ENCODE results near the gene MYOZ3.

- TF ChIP-seq CTCF (conservative IDR thresholded peaks at IDR 0.05; ENCODE audit: low read length) (no peak), EZH2phosphoT487 (IDR thresholded peaks at IDR 0.05; ENCODE audit: borderline replicate concordance, low read depth, low read length) (no peak)
Observed at GRCh38 chr5:150650021-150651006, 10.7 kb upstream of the MYOZ3 start.
